ENCODE measurements around the gene QTRT2. TPM values are rescaled to one million over a fixed set of nuclear protein-coding genes. Genes with fewer than 3 reads are reported as not detected.
A peak's percentile ranks its signal among the peaks of the same experiment; 100 is the strongest.

The QTRT2 gene
- total RNA-seq, 4 donors from 2014 or later: 7.2 to 18.3 (median 14.7) TPM

DNA sequence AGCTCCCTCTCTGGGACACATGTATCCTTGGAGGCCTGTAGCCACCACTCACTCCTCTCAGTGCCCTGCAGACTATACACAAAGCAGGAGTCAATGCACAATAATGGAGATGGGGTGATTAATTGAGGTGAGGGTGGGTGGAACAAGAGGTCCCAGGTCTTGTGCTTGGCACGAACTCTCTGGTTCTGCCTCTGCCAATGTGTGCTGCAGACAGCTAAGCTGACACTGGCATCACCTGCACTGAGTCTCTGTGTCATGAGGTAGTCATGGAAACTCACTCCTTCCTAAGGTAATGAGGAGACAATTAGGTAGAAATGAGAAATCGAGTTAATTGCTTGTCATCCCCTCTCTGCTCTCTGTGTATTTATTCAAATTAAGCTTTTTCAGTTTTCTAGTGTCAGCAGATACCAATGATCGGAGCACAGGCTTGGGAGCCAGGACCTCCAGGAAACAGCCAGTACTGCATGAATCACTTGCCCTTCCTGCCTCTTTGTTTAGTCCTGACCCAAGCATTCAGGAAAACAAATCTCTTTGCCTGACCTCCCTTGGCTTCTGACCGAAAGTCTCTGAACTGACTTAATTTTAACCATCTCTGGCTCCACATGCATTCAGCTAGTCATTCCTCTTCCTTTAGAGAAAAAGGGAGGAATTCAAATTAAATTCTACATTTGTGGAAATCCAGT is 65.6 kb downstream of the QTRT2 start:
- peak overlapping the region in 1 of 4 donors; percentile 20 for H3K27ac ChIP-seq

DNA sequence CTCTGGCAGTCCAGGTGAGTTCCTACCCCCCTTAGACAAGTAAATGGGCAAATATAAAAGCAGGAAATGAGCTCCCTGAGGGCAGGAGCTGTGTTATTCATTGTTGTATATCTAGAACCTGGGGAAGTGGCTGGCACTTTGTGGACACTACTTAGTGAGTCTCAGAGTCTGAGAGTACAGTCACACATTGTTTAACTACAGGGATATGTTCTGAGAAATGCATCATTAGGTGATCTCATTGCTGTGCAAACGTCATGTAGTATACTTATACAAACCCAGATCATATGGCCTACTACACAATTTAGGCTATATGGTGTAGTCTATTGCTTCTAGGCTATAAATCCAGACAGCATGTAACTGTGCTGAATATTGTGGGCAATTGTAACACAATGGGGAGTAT is 69.9 kb downstream of the QTRT2 start:
- in situ Hi-C loops (cut with MboI; ENCODE audit: low pct_ligation_motif_present in 1 of 4, low pct_unique_long_range_greater_than_20kb in 1 of 4, low sequenced_read_pairs in 3 of 4): no loop called here
- Histone ChIP-seq H3K4me3 (no peak overlapping the region), H3K27me3 (no peaks in the 10 kb centered on the region), H3K36me3 (no peaks in the 10 kb centered on the region), H3K4me1 (no peaks in the 10 kb centered on the region), H3K9me3 (no peaks in the 10 kb centered on the region), H3K27ac (no peak overlapping the region)
- WGBS, 2 donors (ENCODE audit: low coverage in 1 of 2): 50% methylated on average over 1 of the region's 1 CpG
- TF ChIP-seq, protein P1, sequence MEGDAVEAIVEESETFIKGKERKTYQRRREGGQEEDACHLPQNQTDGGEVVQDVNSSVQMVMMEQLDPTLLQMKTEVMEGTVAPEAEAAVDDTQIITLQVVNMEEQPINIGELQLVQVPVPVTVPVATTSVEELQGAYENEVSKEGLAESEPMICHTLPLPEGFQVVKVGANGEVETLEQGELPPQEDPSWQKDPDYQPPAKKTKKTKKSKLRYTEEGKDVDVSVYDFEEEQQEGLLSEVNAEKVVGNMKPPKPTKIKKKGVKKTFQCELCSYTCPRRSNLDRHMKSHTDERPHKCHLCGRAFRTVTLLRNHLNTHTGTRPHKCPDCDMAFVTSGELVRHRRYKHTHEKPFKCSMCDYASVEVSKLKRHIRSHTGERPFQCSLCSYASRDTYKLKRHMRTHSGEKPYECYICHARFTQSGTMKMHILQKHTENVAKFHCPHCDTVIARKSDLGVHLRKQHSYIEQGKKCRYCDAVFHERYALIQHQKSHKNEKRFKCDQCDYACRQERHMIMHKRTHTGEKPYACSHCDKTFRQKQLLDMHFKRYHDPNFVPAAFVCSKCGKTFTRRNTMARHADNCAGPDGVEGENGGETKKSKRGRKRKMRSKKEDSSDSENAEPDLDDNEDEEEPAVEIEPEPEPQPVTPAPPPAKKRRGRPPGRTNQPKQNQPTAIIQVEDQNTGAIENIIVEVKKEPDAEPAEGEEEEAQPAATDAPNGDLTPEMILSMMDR (IDR thresholded peaks at IDR 0.05): no peak
- TF ChIP-seq POLR2AphosphoS5 (IDR thresholded peaks at IDR 0.05) (no peak), POLR2A (IDR thresholded peaks at IDR 0.05) (no peak)
- intact Hi-C loops (cut with DNase I; ENCODE audit: low total_unique reads): no loop called here
- DNase-seq: no peak

More for the DNA sequence above, 65.6 kb downstream of the QTRT2 start:
- no peaks in the 10 kb centered on the region for H3K27me3 ChIP-seq
- TF ChIP-seq POLR2AphosphoS5 (IDR thresholded peaks at IDR 0.05) (no peak), EP300 (IDR thresholded peaks at IDR 0.05; ENCODE audit: low read depth) (no peak), POLR2A (IDR thresholded peaks at IDR 0.05) (no peak)
- TF ChIP-seq, protein P1 (IDR thresholded peaks at IDR 0.05): no peak
- H3K4me1 ChIP-seq: no peaks in the 10 kb centered on the region
- DNase-seq: no peak
- no peak overlapping the region for H3K4me3 ChIP-seq
- intact Hi-C loops (cut with DNase I; ENCODE audit: low total_unique reads) (no loop called here), in situ Hi-C loops (cut with MboI; ENCODE audit: low pct_ligation_motif_present in 1 of 4, low pct_unique_long_range_greater_than_20kb in 1 of 4, low sequenced_read_pairs in 3 of 4) (no loop called here)
- WGBS, 2 donors (ENCODE audit: low coverage in 1 of 2): 63 to 65% methylated on average over 4 of the region's 4 CpGs
- no peaks in the 10 kb centered on the region for H3K36me3 ChIP-seq
- no peaks in the 10 kb centered on the region for H3K9me3 ChIP-seq

DNA sequence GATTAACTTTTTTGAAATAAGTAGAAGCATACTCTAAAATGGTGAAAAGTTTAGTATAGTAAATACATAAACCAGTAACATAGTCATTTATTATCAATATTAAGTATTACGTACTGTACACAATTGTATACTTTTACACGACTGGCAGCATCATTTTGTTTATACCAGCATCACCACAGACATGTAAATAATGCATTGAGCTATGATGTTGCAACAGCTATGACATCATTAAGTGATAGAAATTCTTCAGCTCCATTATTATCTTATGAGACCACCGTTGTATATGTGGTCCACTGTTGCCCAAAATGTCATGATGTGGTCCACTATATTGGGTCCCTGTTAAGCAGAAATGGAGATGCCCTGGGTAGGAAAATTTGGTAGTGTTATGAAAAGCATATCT is 71.0 kb downstream of the QTRT2 start:
- Histone ChIP-seq H3K9me3 (no peaks in the 10 kb centered on the region), H3K27ac (no peak overlapping the region), H3K36me3 (no peaks in the 10 kb centered on the region), H3K27me3 (no peaks in the 10 kb centered on the region), H3K4me1 (no peaks in the 10 kb centered on the region), H3K4me3 (no peak overlapping the region)
- intact Hi-C loops (cut with DNase I; ENCODE audit: low total_unique reads) (no loop called here), in situ Hi-C loops (cut with MboI; ENCODE audit: low pct_ligation_motif_present in 1 of 4, low pct_unique_long_range_greater_than_20kb in 1 of 4, low sequenced_read_pairs in 3 of 4) (no loop called here)
- WGBS, 2 donors (ENCODE audit: low coverage in 1 of 2): 75 to 78% methylated on average over 2 to 3 of the region's 3 CpGs
- DNase-seq: no peak
- TF ChIP-seq EP300 (IDR thresholded peaks at IDR 0.05; ENCODE audit: low read depth) (no peak), POLR2A (IDR thresholded peaks at IDR 0.05) (no peak), POLR2AphosphoS5 (IDR thresholded peaks at IDR 0.05) (no peak)
- TF ChIP-seq, protein P1 (IDR thresholded peaks at IDR 0.05): no peak

DNA sequence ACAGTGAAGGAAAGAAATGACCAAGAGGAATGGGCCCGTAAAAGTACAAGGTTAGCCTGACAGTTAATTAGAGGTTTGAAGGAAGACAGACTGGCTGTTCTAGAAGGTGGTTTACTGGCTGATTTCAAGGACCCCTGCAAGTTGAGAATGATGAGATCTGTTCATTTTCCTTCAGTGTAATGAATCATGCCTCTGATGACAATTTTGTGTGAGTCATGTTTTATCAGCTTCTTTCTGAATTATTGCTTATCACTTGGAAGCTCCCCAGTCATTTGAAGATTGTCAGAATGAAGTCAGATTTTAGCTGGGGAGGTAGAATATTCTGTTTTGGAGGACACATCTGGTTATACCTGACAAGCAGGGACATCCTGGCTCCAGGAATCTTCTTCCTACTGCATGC is 71.7 kb downstream of the QTRT2 start:
- Histone ChIP-seq H3K27me3 (no peaks in the 10 kb centered on the region), H3K4me3 (no peak overlapping the region), H3K9me3 (no peaks in the 10 kb centered on the region), H3K4me1 (no peaks in the 10 kb centered on the region), H3K36me3 (no peaks in the 10 kb centered on the region), H3K27ac (no peak overlapping the region)
- intact Hi-C loops (cut with DNase I; ENCODE audit: low total_unique reads): no loop called here
- in situ Hi-C loops (cut with MboI; ENCODE audit: low pct_ligation_motif_present in 1 of 4, low pct_unique_long_range_greater_than_20kb in 1 of 4, low sequenced_read_pairs in 3 of 4): no loop called here
- DNase-seq: no peak
- TF ChIP-seq POLR2A (IDR thresholded peaks at IDR 0.05): no peak
- TF ChIP-seq, protein P1 (IDR thresholded peaks at IDR 0.05): no peak
- TF ChIP-seq POLR2AphosphoS5 (IDR thresholded peaks at IDR 0.05): no peak
- TF ChIP-seq EP300 (IDR thresholded peaks at IDR 0.05; ENCODE audit: low read depth): no peak
- WGBS, 2 donors (ENCODE audit: low coverage in 1 of 2): 75% methylated on average over 1 of the region's 1 CpG; no CpG with 5 or more reads in 1 of the 2 donors
